Measurements from ENCODE around the gene LRRC71. TPM values are rescaled to one million over a fixed set of nuclear protein-coding genes. Genes with fewer than 3 reads are reported as not detected.

Gene LRRC71
- total RNA-seq, 4 donors from 2014 or later, result 1.2 TPM; not detected in 3

DNA sequence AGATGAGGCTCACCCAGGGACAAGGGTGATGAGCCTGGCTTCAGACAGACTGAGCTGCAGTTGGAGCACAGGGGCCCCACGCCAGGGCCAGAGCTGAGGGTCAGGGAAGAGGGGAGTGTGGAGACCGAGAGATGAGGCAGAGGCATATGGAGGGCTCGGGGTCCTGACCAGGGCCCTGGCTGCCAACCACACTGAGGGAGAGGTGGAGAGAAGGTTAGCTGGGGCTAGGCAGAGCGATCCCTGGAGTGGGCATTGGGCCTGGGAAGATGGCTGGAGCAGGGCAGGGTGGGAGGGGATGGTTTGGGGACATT lies 18.9 kb upstream of the LRRC71 start:
- TF ChIP-seq POLR2A (IDR thresholded peaks at IDR 0.05) (no peak), EP300 (IDR thresholded peaks at IDR 0.05; ENCODE audit: low read depth) (no peak), POLR2AphosphoS5 (IDR thresholded peaks at IDR 0.05) (no peak)
- TF ChIP-seq, protein P1, sequence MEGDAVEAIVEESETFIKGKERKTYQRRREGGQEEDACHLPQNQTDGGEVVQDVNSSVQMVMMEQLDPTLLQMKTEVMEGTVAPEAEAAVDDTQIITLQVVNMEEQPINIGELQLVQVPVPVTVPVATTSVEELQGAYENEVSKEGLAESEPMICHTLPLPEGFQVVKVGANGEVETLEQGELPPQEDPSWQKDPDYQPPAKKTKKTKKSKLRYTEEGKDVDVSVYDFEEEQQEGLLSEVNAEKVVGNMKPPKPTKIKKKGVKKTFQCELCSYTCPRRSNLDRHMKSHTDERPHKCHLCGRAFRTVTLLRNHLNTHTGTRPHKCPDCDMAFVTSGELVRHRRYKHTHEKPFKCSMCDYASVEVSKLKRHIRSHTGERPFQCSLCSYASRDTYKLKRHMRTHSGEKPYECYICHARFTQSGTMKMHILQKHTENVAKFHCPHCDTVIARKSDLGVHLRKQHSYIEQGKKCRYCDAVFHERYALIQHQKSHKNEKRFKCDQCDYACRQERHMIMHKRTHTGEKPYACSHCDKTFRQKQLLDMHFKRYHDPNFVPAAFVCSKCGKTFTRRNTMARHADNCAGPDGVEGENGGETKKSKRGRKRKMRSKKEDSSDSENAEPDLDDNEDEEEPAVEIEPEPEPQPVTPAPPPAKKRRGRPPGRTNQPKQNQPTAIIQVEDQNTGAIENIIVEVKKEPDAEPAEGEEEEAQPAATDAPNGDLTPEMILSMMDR (IDR thresholded peaks at IDR 0.05), result no peak
- Histone ChIP-seq H3K4me3 (no peak overlapping the region), H3K36me3 (no peaks in the 10 kb centered on the region), H3K27me3 (peaks cover 15% of the 10 kb centered on the region), H3K4me1 (peaks cover 0 to 10% (median 0%) of the 10 kb centered on the region in 4 donors), H3K27ac (no peak overlapping the region), H3K9me3 (no peaks in the 10 kb centered on the region)
- in situ Hi-C loops (cut with MboI; ENCODE audit: low pct_ligation_motif_present in 1 of 4, low pct_unique_long_range_greater_than_20kb in 1 of 4, low sequenced_read_pairs in 3 of 4), result no loop called here
- no peak for DNase-seq
- WGBS, 2 donors (ENCODE audit: low coverage in 1 of 2), result 85 to 89% methylated on average over 4 of the region's 4 CpGs
- intact Hi-C loops (cut with DNase I; ENCODE audit: low total_unique reads), result no loop called here

DNA sequence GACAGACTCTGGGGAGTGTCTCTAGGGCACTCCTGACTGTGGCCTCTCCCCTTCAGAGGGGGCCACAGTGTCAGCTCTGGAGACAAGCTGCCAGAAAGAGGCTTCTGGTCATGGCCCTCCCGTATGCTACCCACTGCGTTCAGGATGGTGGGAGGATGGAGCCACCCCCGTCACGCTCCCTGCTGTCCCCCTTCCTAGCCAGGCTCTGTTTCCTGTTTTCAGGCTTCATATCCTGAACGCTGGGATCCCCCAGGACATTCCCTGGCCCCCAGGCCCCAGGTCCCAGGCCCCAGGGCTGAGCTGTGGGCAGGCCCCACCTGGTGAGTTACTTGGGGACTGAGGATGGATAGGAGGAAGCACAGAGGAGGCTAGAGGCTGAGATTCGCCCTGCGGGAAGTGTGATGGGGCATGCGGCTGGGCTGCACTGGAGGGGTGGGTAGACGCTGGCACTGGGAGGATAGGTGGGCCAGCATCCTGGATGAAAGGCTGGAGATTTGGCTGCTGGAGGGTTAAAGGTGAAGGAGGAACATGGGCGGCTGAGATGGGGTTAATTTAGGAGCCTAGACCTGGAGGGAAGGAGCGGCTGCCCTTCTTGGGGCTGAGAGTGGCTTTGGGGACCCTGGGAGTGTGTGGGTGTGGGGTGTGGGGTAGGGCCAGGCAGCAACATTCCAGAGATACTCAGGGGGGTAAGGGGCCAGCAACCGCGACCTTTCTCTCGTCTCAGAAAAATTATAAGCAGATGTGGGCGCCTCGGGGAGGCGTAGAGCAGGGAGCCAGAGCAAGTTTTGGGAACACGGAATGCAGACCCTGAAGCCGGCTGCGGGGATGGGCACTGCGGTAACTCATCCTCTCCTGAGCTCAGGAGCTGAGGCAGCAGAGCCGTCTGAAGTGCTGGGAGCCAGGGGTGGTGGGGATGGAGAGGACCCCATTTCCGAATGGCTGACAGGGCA lies 18.2 kb upstream of the LRRC71 start:
- Histone ChIP-seq H3K27ac (no peak overlapping the region), H3K4me3 (no peak overlapping the region), H3K27me3 (peaks cover 18% of the 10 kb centered on the region), H3K9me3 (no peaks in the 10 kb centered on the region), H3K36me3 (no peaks in the 10 kb centered on the region), H3K4me1 (peaks cover 0 to 10% (median 0%) of the 10 kb centered on the region in 4 donors)
- WGBS, 2 donors (ENCODE audit: low coverage in 1 of 2), result 67 to 78% methylated on average over 10 to 22 of the region's 23 CpGs
- DNase-seq, result no peak
- TF ChIP-seq EP300 (IDR thresholded peaks at IDR 0.05; ENCODE audit: low read depth), result no peak
- TF ChIP-seq, protein P1 (IDR thresholded peaks at IDR 0.05), result no peak
- no peak for TF ChIP-seq POLR2A (IDR thresholded peaks at IDR 0.05)
- no peak for TF ChIP-seq POLR2AphosphoS5 (IDR thresholded peaks at IDR 0.05)
- in situ Hi-C loops (cut with MboI; ENCODE audit: low pct_ligation_motif_present in 1 of 4, low pct_unique_long_range_greater_than_20kb in 1 of 4, low sequenced_read_pairs in 3 of 4), result no loop called here
- intact Hi-C loops (cut with DNase I; ENCODE audit: low total_unique reads), result no loop called here

DNA sequence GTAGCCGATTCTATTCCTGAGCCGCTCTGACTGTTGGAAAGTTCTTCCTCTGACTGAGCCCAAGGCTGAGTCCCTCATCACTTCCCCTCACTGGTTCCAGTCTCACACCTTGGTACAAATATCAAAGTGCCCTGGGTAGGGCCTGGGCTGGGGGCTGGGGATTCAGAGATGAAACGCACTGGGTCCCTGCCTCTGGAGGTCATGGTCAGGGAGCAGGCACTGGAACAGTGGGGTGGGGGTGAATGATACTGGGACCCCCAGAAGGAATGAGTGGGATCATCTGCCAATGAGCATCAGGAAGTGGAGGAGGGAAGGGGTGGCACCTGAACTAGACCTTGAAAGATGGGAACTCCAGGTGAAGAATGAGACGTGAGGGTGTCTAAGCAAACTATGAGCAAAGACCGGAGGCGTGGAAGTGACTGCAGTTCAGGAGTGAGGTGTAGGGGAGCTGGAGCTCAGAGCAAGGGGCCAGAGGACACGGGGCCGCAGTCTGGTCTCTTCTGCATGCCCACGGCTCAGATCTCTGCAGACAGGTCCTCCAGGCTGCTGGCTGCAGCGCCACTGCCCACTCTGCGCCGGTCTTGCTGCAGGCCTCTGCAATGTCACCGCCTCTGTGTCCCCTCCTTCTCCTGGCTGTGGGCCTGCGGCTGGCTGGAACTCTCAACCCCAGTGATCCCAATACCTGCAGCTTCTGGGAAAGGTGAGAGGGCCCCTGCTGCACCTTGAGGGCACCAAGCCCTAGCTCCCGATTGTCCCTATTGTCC lies 16.9 kb upstream of the LRRC71 start:
- TF ChIP-seq, protein P1 (IDR thresholded peaks at IDR 0.05), result no peak
- TF ChIP-seq EP300 (IDR thresholded peaks at IDR 0.05; ENCODE audit: low read depth), result no peak
- no peak for TF ChIP-seq POLR2A (IDR thresholded peaks at IDR 0.05)
- TF ChIP-seq POLR2AphosphoS5 (IDR thresholded peaks at IDR 0.05), result no peak
- no peak overlapping the region for H3K27ac ChIP-seq
- no peaks in the 10 kb centered on the region for H3K9me3 ChIP-seq
- H3K27me3 ChIP-seq, result peaks cover 18% of the 10 kb centered on the region
- H3K4me3 ChIP-seq, result no peak overlapping the region
- no peaks in the 10 kb centered on the region for H3K36me3 ChIP-seq
- intact Hi-C loops (cut with DNase I; ENCODE audit: low total_unique reads), result no loop called here
- WGBS, 2 donors (ENCODE audit: low coverage in 1 of 2), result 71 to 78% methylated on average over 4 to 15 of the region's 15 CpGs
- H3K4me1 ChIP-seq, result peaks cover 0 to 10% (median 0%) of the 10 kb centered on the region in 4 donors
- in situ Hi-C loops (cut with MboI; ENCODE audit: low pct_ligation_motif_present in 1 of 4, low pct_unique_long_range_greater_than_20kb in 1 of 4, low sequenced_read_pairs in 3 of 4), result no loop called here
- DNase-seq, result no peak
